GM23338 (cell line): ENCODE measurements around the gene ZBTB45. TPM values are rescaled to one million over a fixed set of nuclear protein-coding genes. Genes with fewer than 3 reads are reported as not detected.
"Not testable (repeated sequence)": the region's sequence is repeated elsewhere in the genome, so short reads cannot be mapped to it uniquely, and the experiment has no call there.

Source experiments
- ATAC-seq: fragments of 200-7000 bp; cut with Tn5 transposase; 3 replicates; pipeline ENCODE4 v1.9.1; 2020
- DNase-seq: peaks from one replicate; pipeline ENCODE4 v3.0.0-alpha.2; 2015; ENCODE audit warnings: low spot score
- H2AFZ ChIP-seq: fragments of 200-600 bp; sonication (generic); 2 replicates; pipeline ENCODE4 v1.8.0; 2016; ENCODE audit warnings: antibody characterized with exemption, mild to moderate bottlenecking, moderate library complexity
- H3F3A ChIP-seq: fragments of 200-600 bp; sonication (generic); replicated peaks from 2 replicates; pipeline ENCODE4 v1.8.0; 2017; ENCODE audit warnings: antibody characterized with exemption, mixed run types, low read depth
- H3K27ac ChIP-seq: fragments of 200-600 bp; sonication (generic); 2 replicates; pipeline ENCODE4 v1.6.1; 2016; ENCODE audit warnings: low read depth
- H3K27me3 ChIP-seq: fragments of 200-600 bp; sonication (generic); 2 replicates; pipeline ENCODE4 v1.8.0; 2016; ENCODE audit warnings: mild to moderate bottlenecking, mixed run types, moderate library complexity; ENCODE audit not compliant: insufficient read depth
- H3K36me3 ChIP-seq: fragments of 200-600 bp; sonication (generic); 2 replicates; pipeline ENCODE4 v1.8.0; 2016; ENCODE audit warnings: mild to moderate bottlenecking; ENCODE audit not compliant: insufficient read depth
- H3K4me1 ChIP-seq: fragments of 200-600 bp; sonication (generic); 2 replicates; pipeline ENCODE4 v1.8.0; 2016; ENCODE audit warnings: mild to moderate bottlenecking, moderate library complexity; ENCODE audit not compliant: insufficient read depth
- H3K4me2 ChIP-seq: fragments of 200-600 bp; sonication (generic); 2 replicates; pipeline ENCODE4 v1.7.1; 2017; ENCODE audit warnings: mixed run types
- H3K4me3 ChIP-seq: fragments of 200-600 bp; sonication (generic); 2 replicates; pipeline ENCODE4 v1.6.1; 2016; ENCODE audit warnings: mixed run types
- H3K79me2 ChIP-seq: fragments of 200-600 bp; sonication (generic); replicated peaks from 2 replicates; pipeline ENCODE4 v1.8.0; 2017; ENCODE audit warnings: mild to moderate bottlenecking; ENCODE audit not compliant: insufficient read depth
- H3K9me2 ChIP-seq: fragments of 200-600 bp; sonication (generic); 2 replicates; pipeline ENCODE4 v1.8.0; 2017; ENCODE audit not compliant: insufficient read depth
- H4K20me1 ChIP-seq: fragments of 200-600 bp; sonication (generic); replicated peaks from 2 replicates; pipeline ENCODE4 v1.8.0; 2017; ENCODE audit warnings: mild to moderate bottlenecking; ENCODE audit not compliant: insufficient read depth
- H3K27ac Mint-ChIP-seq: 2 replicates; pipeline ENCODE4 v1.8.0; 2020; ENCODE audit warnings: inconsistent platforms, mild to moderate bottlenecking, moderate library complexity, mixed read lengths
- H3K27me3 Mint-ChIP-seq: 3 replicates; pipeline ENCODE4 v1.8.0; 2022; ENCODE audit warnings: low read depth, mild to moderate bottlenecking, moderate library complexity, mixed read lengths, inconsistent platforms; ENCODE audit not compliant: insufficient read depth, poor library complexity
- H3K36me3 Mint-ChIP-seq: 3 replicates; pipeline ENCODE4 v1.8.0; 2021; ENCODE audit warnings: low read depth, mild to moderate bottlenecking, inconsistent platforms, moderate library complexity, mixed read lengths
- H3K4me1 Mint-ChIP-seq: 3 replicates; pipeline ENCODE4 v1.8.0; 2020; ENCODE audit warnings: mild to moderate bottlenecking, inconsistent platforms, mixed read lengths
- H3K4me3 Mint-ChIP-seq: 3 replicates; pipeline ENCODE4 v1.8.0; 2021; ENCODE audit warnings: moderate library complexity, mild to moderate bottlenecking, inconsistent platforms, mixed read lengths
- H3K9me3 Mint-ChIP-seq: 3 replicates; pipeline ENCODE4 v1.8.0; 2020; ENCODE audit warnings: moderate library complexity, mild to moderate bottlenecking, inconsistent platforms, mixed read lengths
- CREB1 ChIP-seq: fragments of 250-450 bp; sonication (Bioruptor Pico); IDR thresholded peaks from 2 replicates; pipeline ENCODE4 v1.5.0; 2020; ENCODE audit warnings: low read depth, mild to moderate bottlenecking, moderate library complexity
- CTCF ChIP-seq, 2 experiments: fragments of 200-600 bp in 1 of 2; sonication (generic) in 1 of 2; conservative IDR thresholded peaks; 2 replicates each; pipeline versions ENCODE4 v1.5.1 to v1.6.1; 2016 to 2017; ENCODE audit warnings: antibody characterized with exemption in 2 of 2, low read depth in 2 of 2, mild to moderate bottlenecking in 2 of 2, moderate library complexity in 1 of 2
- EZH2phosphoT487 ChIP-seq: fragments of 200-600 bp; sonication (generic); IDR thresholded peaks from one replicate; pipeline ENCODE4 v1.8.1; 2018; ENCODE audit warnings: antibody characterized with exemption; ENCODE audit not compliant: unreplicated experiment
- STAT1 ChIP-seq: IDR thresholded peaks from one replicate; pipeline ENCODE4 v1.6.1; 2016; ENCODE audit warnings: antibody characterized with exemption; ENCODE audit not compliant: unreplicated experiment
- ZNF114 ChIP-seq: fragments of 250-450 bp; sonication (Bioruptor Pico); IDR thresholded peaks from 2 replicates; pipeline ENCODE4 v1.5.0; 2020; ENCODE audit warnings: mild to moderate bottlenecking, moderate library complexity
- ZNF462 ChIP-seq: fragments of 250-450 bp; sonication (Bioruptor Pico); IDR thresholded peaks from 2 replicates; pipeline ENCODE4 v1.5.0; 2020; ENCODE audit warnings: mild to moderate bottlenecking, moderate library complexity
- polyA plus RNA-seq: library from polyadenylated mRNA; unstranded; fragments of >200 nt; fragmentation: Nextera tagmentation; extraction: Ambion mirVana; gene quantifications from 2 replicates; pipeline ENCODE4 v1.2.1, GENCODE V29; 2016
- total RNA-seq: library from RNA; depleted of rRNA; stranded (reverse); fragments of >200 nt; shearing (Covaris generic); gene quantifications from 2 replicates; pipeline ENCODE4 v1.2.3, GENCODE V29; 2014
- TF ChIP-seq, protein P1 (sequence below): IDR thresholded peaks from one replicate; pipeline ENCODE4 v1.6.1; 2018; ENCODE audit warnings: antibody characterized with exemption; ENCODE audit not compliant: unreplicated experiment

Gene ZBTB45
- total and polyA plus RNA-seq, 2 experiments from 2014 or later = 9.5 to 10.4 TPM

DNA sequence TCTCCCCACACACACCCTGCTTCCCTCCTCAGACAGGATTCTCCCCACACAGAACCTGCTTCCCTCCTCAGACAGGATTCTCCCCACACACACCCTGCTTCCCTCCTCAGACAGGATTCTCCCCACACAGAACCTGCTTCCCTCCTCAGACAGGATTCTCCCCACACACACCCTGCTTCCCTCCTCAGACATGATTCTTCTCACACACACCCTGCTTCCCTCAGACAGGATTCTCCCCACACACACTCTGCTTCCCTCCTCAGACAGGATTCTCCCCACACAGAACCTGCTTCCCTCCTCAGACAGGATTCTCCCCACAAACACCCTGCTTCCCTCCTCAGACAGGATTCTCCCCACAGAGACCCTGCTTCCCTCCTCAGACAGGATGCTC is 19.6 kb upstream of the ZBTB45 start:
- ATAC-seq = not testable (repeated sequence)
- H3K4me3 Mint-ChIP-seq = peak overlapping the region; percentile 21; the same call in 1 of the 3 replicates

GRCh38 chr19:58538257-58539168 is 18.9 kb upstream of the ZBTB45 start:
- Mint-ChIP-seq H3K36me3 (no peaks in the 10 kb centered on the region), H3K27ac (peak overlapping the region; percentile 98), H3K9me3 (no peaks in the 10 kb centered on the region), H3K27me3 (peaks cover 21% of the 10 kb centered on the region), H3K4me3 (peak overlapping the region; percentile 74), H3K4me1 (peaks cover 11% of the 10 kb centered on the region)
- Histone ChIP-seq H3K4me2 (peak overlapping the region; percentile 79), H4K20me1 (no peaks in the 10 kb centered on the region), H3K27ac (peak overlapping the region; percentile 93), H2AFZ (peak overlapping the region; percentile 32; the same call in 1 of the 2 replicates), H3F3A (peaks cover 11% of the 10 kb centered on the region), H3K36me3 (no peaks in the 10 kb centered on the region), H3K4me3 (peak overlapping the region; percentile 60), H3K79me2 (no peaks in the 10 kb centered on the region), H3K27me3 (peaks cover 15% of the 10 kb centered on the region; the same call in 1 of the 2 replicates), H3K4me1 (peaks cover 7% of the 10 kb centered on the region; the same call in 1 of the 2 replicates), H3K9me2 (no peaks in the 10 kb centered on the region)
- ATAC-seq (peak; percentile 98), DNase-seq (peak; percentile 97)
- TF ChIP-seq ZNF462 (CRISPR knock-in tag) (no peak), ZNF114 (no peak), CREB1 (peak; percentile 10; the same call in 1 of the 2 replicates), EZH2phosphoT487 (no peak), CTCF (conservative IDR thresholded peaks at IDR 0.05; ENCODE audit: low read depth in 2 of 2) (no peak), STAT1 (no peak)
- TF ChIP-seq, protein P1, sequence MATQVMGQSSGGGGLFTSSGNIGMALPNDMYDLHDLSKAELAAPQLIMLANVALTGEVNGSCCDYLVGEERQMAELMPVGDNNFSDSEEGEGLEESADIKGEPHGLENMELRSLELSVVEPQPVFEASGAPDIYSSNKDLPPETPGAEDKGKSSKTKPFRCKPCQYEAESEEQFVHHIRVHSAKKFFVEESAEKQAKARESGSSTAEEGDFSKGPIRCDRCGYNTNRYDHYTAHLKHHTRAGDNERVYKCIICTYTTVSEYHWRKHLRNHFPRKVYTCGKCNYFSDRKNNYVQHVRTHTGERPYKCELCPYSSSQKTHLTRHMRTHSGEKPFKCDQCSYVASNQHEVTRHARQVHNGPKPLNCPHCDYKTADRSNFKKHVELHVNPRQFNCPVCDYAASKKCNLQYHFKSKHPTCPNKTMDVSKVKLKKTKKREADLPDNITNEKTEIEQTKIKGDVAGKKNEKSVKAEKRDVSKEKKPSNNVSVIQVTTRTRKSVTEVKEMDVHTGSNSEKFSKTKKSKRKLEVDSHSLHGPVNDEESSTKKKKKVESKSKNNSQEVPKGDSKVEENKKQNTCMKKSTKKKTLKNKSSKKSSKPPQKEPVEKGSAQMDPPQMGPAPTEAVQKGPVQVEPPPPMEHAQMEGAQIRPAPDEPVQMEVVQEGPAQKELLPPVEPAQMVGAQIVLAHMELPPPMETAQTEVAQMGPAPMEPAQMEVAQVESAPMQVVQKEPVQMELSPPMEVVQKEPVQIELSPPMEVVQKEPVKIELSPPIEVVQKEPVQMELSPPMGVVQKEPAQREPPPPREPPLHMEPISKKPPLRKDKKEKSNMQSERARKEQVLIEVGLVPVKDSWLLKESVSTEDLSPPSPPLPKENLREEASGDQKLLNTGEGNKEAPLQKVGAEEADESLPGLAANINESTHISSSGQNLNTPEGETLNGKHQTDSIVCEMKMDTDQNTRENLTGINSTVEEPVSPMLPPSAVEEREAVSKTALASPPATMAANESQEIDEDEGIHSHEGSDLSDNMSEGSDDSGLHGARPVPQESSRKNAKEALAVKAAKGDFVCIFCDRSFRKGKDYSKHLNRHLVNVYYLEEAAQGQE = no peak

More for the DNA sequence above, 19.6 kb upstream of the ZBTB45 start:
- H3K4me2 ChIP-seq = peak overlapping the region; percentile 79
- H3K9me3 Mint-ChIP-seq, H3K36me3 Mint-ChIP-seq, H3K79me2 ChIP-seq, H3K4me1 ChIP-seq, H3K9me2 ChIP-seq, H4K20me1 ChIP-seq, H3K27ac ChIP-seq, DNase-seq, H2AFZ ChIP-seq, H3K36me3 ChIP-seq: not testable (repeated sequence)
- peaks cover 14% of the 10 kb centered on the region for H3F3A ChIP-seq
- Mint-ChIP-seq H3K27ac (peak overlapping the region; percentile 97), H3K27me3 (peaks cover 26% of the 10 kb centered on the region), H3K4me1 (peaks cover 14% of the 10 kb centered on the region)
- peaks cover 15% of the 10 kb centered on the region; the same call in 1 of the 2 replicates for H3K27me3 ChIP-seq
- peak overlapping the region; percentile 60; the same call in 1 of the 2 replicates for H3K4me3 ChIP-seq
